ENCODE results near the gene TIMM44. TPM values are rescaled to one million over a fixed set of nuclear protein-coding genes. Genes with fewer than 3 reads are reported as not detected.

Gene TIMM44
- total and polyA plus RNA-seq, 10 of the 15 experiments (the other 5 are each of a cell fraction or from before 2014, with no cell fraction given) = 6.6 to 90.7 (median 57.6) TPM

- TF ChIP-seq ELK1 (IDR thresholded peaks at IDR 0.05; ENCODE audit: low read depth, low read length) (no peak), PRDM15 (CRISPR knock-in tag; IDR thresholded peaks at IDR 0.05) (no peak), ZBTB11 (CRISPR knock-in tag; IDR thresholded peaks at IDR 0.05) (no peak), SIX5 (IDR thresholded peaks at IDR 0.05; ENCODE audit: low read depth, low read length, severe bottlenecking) (no peak), REST (IDR thresholded peaks at IDR 0.05; ENCODE audit: low read depth, low read length) (no peak), YY1 (IDR thresholded peaks at IDR 0.05; ENCODE audit: low read depth, low read length) (peak; percentile 95), ZZZ3 (IDR thresholded peaks at IDR 0.05; ENCODE audit: control insufficient read depth, insufficient read length, low read depth) (no peak), TBL1XR1 (IDR thresholded peaks at IDR 0.05; ENCODE audit: low read depth, low read length) (peak; percentile 27; the same call in 1 of the 2 replicates), NR2C1 (IDR thresholded peaks at IDR 0.05) (0 out of 2 replicates have a peak, but pooled peaks have one; percentile 4), IKZF1 (conservative IDR thresholded peaks at IDR 0.05) (peak; percentile 100), POLR2A (IDR thresholded peaks at IDR 0.05; ENCODE audit: low read depth, low read length) (peak; percentile 92), TAF1 (IDR thresholded peaks at IDR 0.05; ENCODE audit: borderline replicate concordance, low read depth, low read length) (peak; percentile 61; the same call in 1 of the 2 replicates), RFX5 (IDR thresholded peaks at IDR 0.05; ENCODE audit: low read depth, low read length) (no peak), CBX5 (IDR thresholded peaks at IDR 0.05; ENCODE audit: low read depth) (no peak), BHLHE40 (IDR thresholded peaks at IDR 0.05; ENCODE audit: borderline replicate concordance in 1 of 2, low read depth in 2 of 2, low read length in 1 of 2) (peak; percentile 88 to 94), MEF2B (IDR thresholded peaks at IDR 0.05; ENCODE audit: partially characterized antibody, poor library complexity, severe bottlenecking) (peak; percentile 89), TARDBP (IDR thresholded peaks at IDR 0.05; ENCODE audit: borderline replicate concordance) (no peak)
Observed at GRCh38 chr19:7903244-7904073, 40.0 kb downstream of the TIMM44 start, which contains the start of gene MAP2K7 (continued).

Measured in GM12878 (cell line).